ENCODE data around the gene ADAM22.

DNA sequence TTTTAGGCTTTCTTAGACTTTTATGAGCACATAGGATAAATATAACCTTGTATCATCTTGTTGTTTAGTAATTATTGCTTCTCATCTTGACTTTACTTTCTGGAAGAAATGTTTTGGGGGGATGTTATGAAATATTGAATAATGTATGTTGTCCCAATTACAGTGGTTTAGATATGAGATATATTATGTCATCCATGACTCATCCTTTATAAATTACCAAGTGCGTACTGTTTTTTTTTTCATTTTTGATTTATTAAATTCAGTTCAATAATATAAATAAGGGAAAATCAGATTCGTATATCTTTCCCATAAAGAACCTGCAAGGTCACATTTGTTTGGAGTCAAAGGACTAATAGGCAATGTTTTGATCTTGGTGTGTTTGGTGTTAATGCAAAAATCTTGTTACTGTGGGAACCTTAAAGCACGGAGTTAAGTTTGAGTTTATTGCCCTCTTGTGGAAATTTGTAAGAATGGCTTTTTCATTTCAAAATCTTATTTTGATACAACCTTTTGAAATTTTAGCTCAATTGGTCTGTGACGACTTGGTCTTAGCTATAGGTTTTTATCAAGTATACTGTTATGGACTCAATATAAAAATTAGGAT is 177.2 kb downstream of the ADAM22 start:
- TF ChIP-seq EZH2phosphoT487 (IDR thresholded peaks at IDR 0.05; ENCODE audit: insufficient read depth, low read depth) (no peak), EZH2 (IDR thresholded peaks at IDR 0.05; ENCODE audit: insufficient read depth, poor library complexity, severe bottlenecking) (no peak)

All from GM23248 (cell line).